OCI-LY1 (cell line): Measurements from ENCODE around the gene ZMYND15.

Experiments used
- H2AFZ ChIP-seq: fragments of 200-600 bp; sonication (generic), shearing (Covaris generic); 2 replicates; pipeline ENCODE4 v1.6.0; 2014; ENCODE audit warnings: antibody characterized with exemption, mild to moderate bottlenecking, low read length
- H3F3A ChIP-seq: fragments of 200-600 bp; sonication (generic), shearing (Covaris generic); 2 replicates; pipeline ENCODE4 v1.6.0; 2014; ENCODE audit warnings: mild to moderate bottlenecking, antibody characterized with exemption, low read length, moderate library complexity; ENCODE audit not compliant: insufficient read depth
- H3K27ac ChIP-seq: fragments of 200-600 bp; sonication (generic); 2 replicates; pipeline ENCODE4 v1.5.1; 2014; ENCODE audit warnings: low read length, mixed run types, mild to moderate bottlenecking, low read depth; ENCODE audit not compliant: poor library complexity, severe bottlenecking
- H3K27me3 ChIP-seq: fragments of 200-600 bp; sonication (generic); 2 replicates; pipeline ENCODE4 v1.6.0; 2014; ENCODE audit warnings: antibody characterized with exemption, mild to moderate bottlenecking, low read length, moderate library complexity; ENCODE audit not compliant: insufficient read depth
- H3K36me3 ChIP-seq: fragments of 200-600 bp; sonication (generic); 2 replicates; pipeline ENCODE4 v1.6.1; 2014; ENCODE audit warnings: mild to moderate bottlenecking, antibody characterized with exemption, low read length, moderate library complexity, mixed read lengths; ENCODE audit not compliant: insufficient read depth
- H3K4me1 ChIP-seq: fragments of 200-600 bp; sonication (generic); 2 replicates; pipeline ENCODE4 v1.5.1; 2014; ENCODE audit warnings: mild to moderate bottlenecking, low read length, moderate library complexity; ENCODE audit not compliant: insufficient read depth, severe bottlenecking
- H3K4me2 ChIP-seq: fragments of 200-600 bp; sonication (generic), shearing (Covaris generic); 2 replicates; pipeline ENCODE4 v1.6.1; 2014; ENCODE audit warnings: low read length
- H3K4me3 ChIP-seq: fragments of 200-600 bp; sonication (generic); 2 replicates; pipeline ENCODE4 v1.5.1; 2014; ENCODE audit warnings: low read length, low read depth, mild to moderate bottlenecking, mixed read lengths; ENCODE audit not compliant: poor library complexity, severe bottlenecking
- H3K79me2 ChIP-seq: fragments of 200-600 bp; shearing (Covaris generic); 2 replicates; pipeline ENCODE4 v1.6.1; 2016; ENCODE audit warnings: mixed run types, low read length, mixed read lengths; ENCODE audit not compliant: insufficient read depth
- H3K9ac ChIP-seq: fragments of 200-600 bp; sonication (generic), shearing (Covaris generic); 2 replicates; pipeline ENCODE4 v1.6.1; 2014; ENCODE audit warnings: mild to moderate bottlenecking, low read length, mixed read lengths
- H3K9me2 ChIP-seq: fragments of 200-600 bp; sonication (generic), shearing (Covaris generic); 2 replicates; pipeline ENCODE4 v1.6.1; 2014; ENCODE audit warnings: low read depth, mild to moderate bottlenecking, low read length, mixed read lengths
- H3K9me3 ChIP-seq: fragments of 200-600 bp; shearing (Covaris generic); 2 replicates; pipeline ENCODE4 v1.6.1; 2014; ENCODE audit warnings: low read length, mixed read lengths
- H4K20me1 ChIP-seq: fragments of 200-600 bp; sonication (generic), shearing (Covaris generic); 2 replicates; pipeline ENCODE4 v1.6.0; 2016; ENCODE audit warnings: mild to moderate bottlenecking, low read length; ENCODE audit not compliant: insufficient read depth
- CTCF ChIP-seq: fragments of 200-600 bp; sonication (generic), shearing (Covaris generic); IDR thresholded peaks from 2 replicates; pipeline ENCODE4 v1.5.1; 2017; ENCODE audit warnings: mild to moderate bottlenecking, antibody characterized with exemption, low read length, moderate library complexity, mixed read lengths
- EZH2 ChIP-seq: fragments of 200-600 bp; sonication (generic), shearing (Covaris generic); IDR thresholded peaks from 2 replicates; pipeline ENCODE4 v1.8.0; 2017; ENCODE audit warnings: borderline replicate concordance, mixed run types, mild to moderate bottlenecking, antibody characterized with exemption, low read length, moderate library complexity, mixed read lengths

Gene ZMYND15

GRCh38 chr17:4733073-4733531 is 6.5 kb upstream of the ZMYND15 start:
- no peaks in the 10 kb centered on the region for H3K36me3 ChIP-seq
- TF ChIP-seq CTCF (peak; percentile 37; the same call in 1 of the 2 replicates), EZH2 (no peak)
- H3K27me3 ChIP-seq: no peaks in the 10 kb centered on the region
- H3K27ac ChIP-seq: peak overlapping the region; percentile 28
- no peaks in the 10 kb centered on the region for H3K9me2 ChIP-seq
- H3K79me2 ChIP-seq: no peaks in the 10 kb centered on the region
- H3K4me2 ChIP-seq: peak overlapping the region; percentile 72; the same call in 1 of the 2 replicates
- peaks cover 28% of the 10 kb centered on the region for H3K4me1 ChIP-seq
- H4K20me1 ChIP-seq: no peaks in the 10 kb centered on the region
- 0 out of 2 replicates have a peak overlapping the region, but pooled peaks have one; percentile 1 for H3K9ac ChIP-seq
- H3F3A ChIP-seq: peaks cover 4% of the 10 kb centered on the region; the same call in 1 of the 2 replicates
- no peak overlapping the region for H2AFZ ChIP-seq
- peak overlapping the region; percentile 81 for H3K4me3 ChIP-seq
- no peaks in the 10 kb centered on the region for H3K9me3 ChIP-seq

GRCh38 chr17:4734857-4735475 is 4.7 kb upstream of the ZMYND15 start:
- H3K79me2 ChIP-seq: no peaks in the 10 kb centered on the region
- H3K36me3 ChIP-seq: no peaks in the 10 kb centered on the region
- peaks cover 9% of the 10 kb centered on the region for H3K27me3 ChIP-seq
- no peak overlapping the region for H2AFZ ChIP-seq
- no peaks in the 10 kb centered on the region for H3K9me3 ChIP-seq
- no peak overlapping the region for H3K9ac ChIP-seq
- H3K4me3 ChIP-seq: no peak overlapping the region
- H3K4me1 ChIP-seq: peaks cover 42% of the 10 kb centered on the region
- H4K20me1 ChIP-seq: no peaks in the 10 kb centered on the region
- peaks cover 4% of the 10 kb centered on the region; the same call in 1 of the 2 replicates for H3F3A ChIP-seq
- H3K9me2 ChIP-seq: no peaks in the 10 kb centered on the region
- H3K4me2 ChIP-seq: no peak overlapping the region
- no peak overlapping the region for H3K27ac ChIP-seq
- TF ChIP-seq CTCF (no peak), EZH2 (no peak)

GRCh38 chr17:4735876-4736651 is 3.6 kb upstream of the ZMYND15 start:
- Histone ChIP-seq H3F3A (peaks cover 4% of the 10 kb centered on the region; the same call in 1 of the 2 replicates), H3K4me3 (no peak overlapping the region), H3K36me3 (no peaks in the 10 kb centered on the region), H3K27me3 (peaks cover 9% of the 10 kb centered on the region), H4K20me1 (no peaks in the 10 kb centered on the region), H3K4me1 (peaks cover 35% of the 10 kb centered on the region), H3K9ac (no peak overlapping the region), H3K9me2 (no peaks in the 10 kb centered on the region), H2AFZ (no peak overlapping the region), H3K79me2 (no peaks in the 10 kb centered on the region), H3K9me3 (no peaks in the 10 kb centered on the region), H3K4me2 (no peak overlapping the region), H3K27ac (no peak overlapping the region)
- TF ChIP-seq CTCF: no peak
